Dermis microvascular lymphatic vessel endothelial cell (primary cell): Measurements from ENCODE around the gene ZNRD2. TPM values are rescaled to one million over a fixed set of nuclear protein-coding genes. Genes with fewer than 3 reads are reported as not detected.

ENCODE experiments used
- DNase-seq, 2 donors: peaks; one replicate each; pipeline versions ENCODE4 v3.0.0 to v3.0.0-alpha.2; 2010; ENCODE audit warnings: low read depth in 2 of 2
- total RNA-seq: library from RNA; depleted of rRNA; stranded (reverse); fragments of >200 nt; gene quantifications from 2 replicates; pipeline ENCODE4 v1.2.1, GENCODE V29; 2014

ZNRD2 gene
- total RNA-seq, 1 donor from 2014 or later = 37.6 TPM

DNA sequence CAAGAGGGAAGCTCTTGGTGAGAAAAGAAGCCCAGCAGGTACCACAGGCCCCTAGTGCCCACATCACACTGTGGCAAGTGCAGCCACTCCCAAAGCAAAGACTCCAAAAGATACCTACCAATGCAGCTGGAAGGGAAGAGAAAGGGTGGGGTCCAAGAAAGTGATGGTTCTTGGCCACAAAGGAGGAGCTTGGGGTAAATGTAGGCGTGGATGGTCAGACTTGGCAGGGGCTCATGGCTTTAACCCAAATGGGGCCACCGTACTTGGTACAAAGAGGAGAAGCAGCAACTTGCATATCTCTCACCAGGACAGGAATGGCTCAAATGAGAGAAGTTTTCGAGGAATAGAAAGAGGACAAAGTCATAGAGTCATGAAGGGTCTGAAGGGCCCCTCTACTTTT, 39.0 kb downstream of the ZNRD2 start:
- no peak for DNase-seq

GRCh38 chr11:65609665-65610064, 39.4 kb downstream of the ZNRD2 start:
- no peak for DNase-seq

DNA sequence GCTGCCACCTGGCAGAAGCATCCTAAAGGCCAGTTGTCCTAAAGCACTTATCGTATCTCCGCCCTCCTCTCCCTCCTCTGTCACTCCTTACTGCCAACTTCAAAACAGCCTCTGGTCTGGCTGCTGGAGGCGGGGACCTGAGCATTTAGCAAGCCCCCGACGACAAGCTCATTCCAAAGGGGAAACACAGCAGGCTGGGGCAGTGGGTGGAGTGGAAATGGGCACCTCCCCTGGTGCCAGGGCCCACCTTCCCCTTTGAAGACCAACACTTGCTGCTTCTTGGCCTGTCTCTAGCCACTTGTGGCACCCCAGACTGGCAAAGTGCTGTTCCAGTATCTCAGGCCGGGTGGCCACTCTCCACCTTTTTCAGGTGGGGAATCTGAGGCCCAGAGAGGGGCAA, 40.1 kb downstream of the ZNRD2 start:
- DNase-seq = no peak

DNA sequence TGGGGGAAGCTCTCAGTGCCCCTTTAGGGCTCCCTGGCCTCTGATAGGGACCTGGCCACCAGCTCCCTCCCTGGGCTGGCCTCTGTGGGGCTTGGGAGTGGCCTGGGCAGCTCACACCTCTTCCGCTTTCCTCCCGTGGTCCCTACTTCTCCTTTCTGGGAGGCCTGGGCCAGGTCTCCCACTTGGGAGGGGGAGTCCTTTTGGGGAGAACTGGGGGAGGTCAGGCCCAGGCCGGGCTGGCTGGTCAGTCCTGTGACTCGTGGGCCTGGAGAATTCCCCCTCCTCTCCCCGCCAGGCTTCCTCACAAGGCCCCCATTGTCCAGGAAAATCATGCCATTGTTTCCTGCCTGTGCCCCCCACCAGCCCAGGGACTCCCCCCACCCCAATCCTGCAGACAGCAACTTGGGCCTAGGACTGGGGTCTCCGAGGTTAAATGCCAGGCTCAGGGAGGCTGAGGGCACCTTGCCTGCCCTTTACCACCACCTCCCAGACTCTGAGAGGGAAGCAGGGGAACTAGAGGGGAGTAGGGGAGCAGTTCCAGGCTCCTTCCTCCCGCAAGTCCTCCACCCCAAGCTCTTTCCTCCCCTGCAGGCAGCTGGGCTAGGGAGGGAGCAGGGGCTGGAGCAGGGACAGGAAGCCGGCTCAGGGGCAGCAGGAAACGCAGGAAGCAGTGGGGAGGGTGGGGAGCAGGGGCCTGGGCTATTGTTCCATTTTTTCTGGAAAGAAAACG, 40.9 kb downstream of the ZNRD2 start:
- DNase-seq = peak; percentile 63 to 91

- peak in 1 of 2 donors; percentile 77 for DNase-seq
These were observed 41.7 kb downstream of the ZNRD2 start for GRCh38 chr11:65611758-65612603.

GRCh38 chr11:65612691-65613090, 42.4 kb downstream of the ZNRD2 start:
- DNase-seq = no peak

DNA sequence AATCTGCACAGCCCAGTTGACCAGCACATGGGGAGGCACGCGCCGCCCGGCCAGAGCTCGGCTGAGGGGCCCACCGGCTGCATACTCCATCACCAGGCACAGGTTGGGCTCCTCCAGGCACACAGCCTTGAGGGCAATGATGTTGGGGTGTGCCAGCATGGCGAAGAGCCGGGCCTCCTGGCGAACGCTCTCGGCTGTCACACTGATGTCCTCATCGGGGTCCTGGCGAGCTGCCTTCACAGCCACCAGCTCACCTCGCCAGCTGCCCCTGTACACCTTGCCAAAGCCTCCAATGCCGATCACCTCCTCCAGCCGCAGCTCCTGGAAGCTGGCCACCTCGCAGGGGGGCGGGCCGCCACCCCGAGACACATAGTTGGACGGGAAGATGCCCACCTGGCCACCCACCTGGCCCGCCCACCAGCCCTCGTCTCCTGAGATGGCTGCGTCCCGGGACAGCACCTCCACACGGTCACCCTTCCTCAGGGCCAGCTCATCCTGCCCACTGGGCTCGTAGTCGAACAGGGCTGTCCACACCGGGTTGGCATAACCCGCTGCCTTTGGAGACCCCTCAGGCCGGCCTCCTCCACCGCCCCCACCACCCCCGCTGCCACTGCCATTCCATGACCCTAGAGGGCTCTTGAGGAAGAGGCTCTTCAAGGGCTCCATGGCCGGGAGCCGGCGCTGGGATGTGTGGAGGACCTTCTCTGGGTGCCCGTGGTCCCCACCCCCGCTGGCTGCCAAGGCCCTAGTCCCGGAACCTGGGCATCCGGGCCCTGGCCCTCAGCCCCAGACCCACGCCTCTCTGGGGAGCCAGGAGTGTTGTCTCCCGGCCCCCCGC, 43.0 kb downstream of the ZNRD2 start:
- no peak for DNase-seq

DNA sequence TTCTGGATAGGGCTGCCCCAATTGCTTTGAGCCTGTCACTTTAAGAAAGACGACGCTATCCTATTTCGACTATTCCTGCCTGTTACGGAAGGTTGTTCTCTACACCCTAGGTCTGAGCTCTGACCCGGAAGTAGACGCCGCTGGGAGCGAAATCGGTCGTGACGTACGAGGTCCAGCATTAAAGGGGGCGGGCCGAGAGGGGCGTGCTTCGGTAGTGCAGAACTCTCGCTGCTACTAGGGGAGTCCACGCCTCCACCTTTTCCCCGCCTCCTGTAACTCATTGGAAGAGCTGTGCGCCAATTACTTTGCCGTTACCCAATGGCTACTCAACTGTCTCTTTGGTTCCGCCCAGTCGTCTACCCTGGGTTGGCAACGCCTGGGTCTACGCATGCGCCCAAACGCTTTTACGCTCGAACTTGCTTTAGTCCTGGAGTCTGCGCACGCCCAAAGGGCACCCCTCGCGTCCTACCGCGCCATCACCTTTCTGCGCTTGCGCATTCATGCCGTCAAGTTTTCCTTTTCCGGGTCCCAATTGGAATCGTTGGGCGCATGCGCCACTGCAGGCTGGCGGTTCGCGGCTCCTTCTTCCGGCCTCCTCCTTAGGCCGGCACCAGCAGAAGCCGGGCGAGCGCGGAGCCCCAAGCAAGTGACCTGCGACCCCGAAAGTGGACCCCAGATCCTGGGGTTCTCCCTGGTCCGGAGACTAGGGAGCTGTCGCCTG, 45.1 kb downstream of the ZNRD2 start, which contains the start of gene PCNX3:
Gene PCNX3 (plus strand): TSS at position 548 of the 721 bp plus-strand sequence. CDS start 536 bp downstream, outside the sequence.
- DNase-seq = peak; percentile 100

- peak in 1 of 2 donors; percentile 49 for DNase-seq
These were observed 45.8 kb downstream of the ZNRD2 start for GRCh38 chr11:65615950-65616574.

DNA sequence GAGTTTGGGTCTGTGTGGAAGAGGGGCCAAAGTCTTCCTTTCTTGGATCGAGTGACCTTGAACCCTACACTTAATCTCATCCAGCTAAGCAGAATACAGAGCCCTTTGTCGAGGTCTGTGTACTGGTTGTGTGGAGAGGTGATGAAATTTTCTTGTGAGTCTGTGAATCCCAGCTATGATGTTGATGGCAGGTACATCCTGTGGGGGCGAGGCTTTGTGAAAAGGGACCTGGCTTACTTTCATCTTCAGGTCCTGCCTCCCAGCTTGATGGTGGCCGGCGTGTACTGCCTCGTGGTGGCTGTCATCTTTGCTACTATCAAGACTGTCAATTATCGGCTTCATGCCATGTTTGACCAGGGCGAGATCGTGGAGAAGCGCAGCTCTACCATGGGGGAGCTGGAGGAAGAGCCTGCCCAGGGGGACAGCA, 46.3 kb downstream of the ZNRD2 start:
- DNase-seq = no peak

- no peak for DNase-seq
These were observed 47.0 kb downstream of the ZNRD2 start for GRCh38 chr11:65617136-65617850.

GRCh38 chr11:65617990-65618751, 47.9 kb downstream of the ZNRD2 start:
- DNase-seq = no peak

DNA sequence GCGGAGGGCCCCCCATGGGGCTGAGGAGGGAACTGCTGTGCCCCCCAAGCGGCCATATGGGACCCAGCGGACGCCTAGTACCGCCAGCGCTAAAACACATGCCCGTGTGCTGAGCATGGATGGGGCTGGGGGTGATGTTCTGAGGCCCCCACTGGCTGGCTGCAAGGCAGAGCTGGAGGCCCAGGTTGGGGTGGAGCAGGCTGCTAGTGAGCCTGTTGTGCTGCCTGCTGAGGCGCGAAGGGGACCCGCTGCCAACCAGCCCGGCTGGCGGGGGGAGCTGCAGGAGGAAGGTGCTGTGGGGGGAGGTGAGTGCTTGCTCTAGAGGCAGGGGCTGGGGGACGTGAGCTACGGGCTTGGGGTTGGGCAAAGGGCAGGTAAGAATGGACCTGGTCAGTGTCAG, 48.5 kb downstream of the ZNRD2 start:
- DNase-seq = no peak

DNA sequence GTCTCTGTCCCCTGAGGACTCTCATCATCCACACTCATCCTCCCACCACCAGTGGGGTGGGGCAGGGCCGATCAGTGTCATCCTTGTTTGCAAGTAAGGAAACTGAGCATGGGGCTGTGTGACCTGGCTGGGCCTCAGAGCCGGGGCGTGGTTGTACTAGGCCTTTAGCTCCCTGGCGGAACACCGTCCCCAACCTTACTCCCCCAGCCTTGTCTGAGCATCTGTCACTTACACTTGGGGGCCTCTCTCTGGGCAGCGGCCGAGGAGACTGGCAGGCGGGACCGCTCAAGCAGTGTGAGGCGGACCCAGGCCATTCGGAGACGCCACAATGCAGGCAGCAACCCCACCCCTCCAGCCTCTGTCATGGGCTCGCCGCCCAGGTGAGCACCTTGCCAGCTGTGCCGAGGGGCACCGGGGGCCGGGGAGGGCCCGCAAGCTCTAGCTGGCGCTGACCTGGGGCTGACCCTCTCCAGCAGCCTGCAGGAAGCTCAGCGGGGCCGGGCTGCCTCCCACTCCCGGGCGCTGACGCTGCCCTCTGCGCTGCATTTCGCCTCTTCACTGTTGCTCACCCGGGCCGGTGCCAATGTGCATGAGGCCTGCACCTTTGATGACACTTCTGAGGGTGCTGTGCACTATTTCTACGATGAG, 49.1 kb downstream of the ZNRD2 start:
- DNase-seq = no peak

DNA sequence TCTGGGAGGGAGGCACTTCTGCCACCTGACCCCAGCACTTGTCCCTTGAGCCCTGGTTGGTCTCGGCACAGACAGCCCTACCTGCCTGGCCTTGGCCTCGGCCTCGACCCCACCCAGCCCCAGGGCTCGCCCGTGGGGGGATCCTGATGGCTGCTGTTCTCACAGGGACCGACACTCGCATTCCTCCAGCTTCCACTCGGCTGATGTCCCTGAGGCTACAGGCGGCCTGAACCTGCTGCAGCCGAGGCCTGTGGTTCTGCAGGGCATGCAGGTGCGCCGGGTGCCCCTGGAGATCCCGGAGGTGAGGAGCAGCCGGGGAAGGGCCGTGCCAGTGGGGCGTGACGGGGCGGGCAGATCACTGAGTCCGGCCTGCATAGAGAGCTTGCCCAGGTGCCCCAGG, 50.4 kb downstream of the ZNRD2 start:
- DNase-seq = no peak

- DNase-seq = no peak
These were observed 51.2 kb downstream of the ZNRD2 start for GRCh38 chr11:65621460-65621859.
